Measurements from ENCODE around the gene GLP2R. TPM values are rescaled to one million over a fixed set of nuclear protein-coding genes. Genes with fewer than 3 reads are reported as not detected.

The GLP2R gene
- total RNA-seq, 4 donors from 2014 or later = 7.2 to 17.2 (median 12.2) TPM

DNA sequence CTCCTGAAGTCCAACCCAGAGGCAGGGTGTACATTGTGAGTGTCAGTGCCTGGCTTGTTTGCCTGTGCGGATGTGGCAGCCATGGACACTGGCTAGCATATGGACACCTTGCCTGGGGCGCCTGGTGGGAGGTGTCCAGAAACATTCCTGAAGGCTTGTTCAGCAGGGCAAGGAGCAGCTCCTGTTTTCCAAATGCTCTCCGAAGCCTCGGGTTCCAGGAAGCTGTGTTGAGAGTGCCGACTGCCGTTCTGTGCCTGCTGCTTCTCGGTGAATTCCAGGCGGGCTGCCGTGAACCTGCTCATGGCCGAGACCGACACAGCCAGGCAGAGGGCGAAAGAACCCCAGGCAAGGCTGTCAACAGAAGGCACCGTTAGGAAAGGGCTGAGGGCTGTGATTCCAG lies 23.4 kb upstream of the GLP2R start:
- TF ChIP-seq POLR2AphosphoS5 (IDR thresholded peaks at IDR 0.05) = no peak
- no peak for TF ChIP-seq POLR2A (IDR thresholded peaks at IDR 0.05)
- TF ChIP-seq, protein P1, sequence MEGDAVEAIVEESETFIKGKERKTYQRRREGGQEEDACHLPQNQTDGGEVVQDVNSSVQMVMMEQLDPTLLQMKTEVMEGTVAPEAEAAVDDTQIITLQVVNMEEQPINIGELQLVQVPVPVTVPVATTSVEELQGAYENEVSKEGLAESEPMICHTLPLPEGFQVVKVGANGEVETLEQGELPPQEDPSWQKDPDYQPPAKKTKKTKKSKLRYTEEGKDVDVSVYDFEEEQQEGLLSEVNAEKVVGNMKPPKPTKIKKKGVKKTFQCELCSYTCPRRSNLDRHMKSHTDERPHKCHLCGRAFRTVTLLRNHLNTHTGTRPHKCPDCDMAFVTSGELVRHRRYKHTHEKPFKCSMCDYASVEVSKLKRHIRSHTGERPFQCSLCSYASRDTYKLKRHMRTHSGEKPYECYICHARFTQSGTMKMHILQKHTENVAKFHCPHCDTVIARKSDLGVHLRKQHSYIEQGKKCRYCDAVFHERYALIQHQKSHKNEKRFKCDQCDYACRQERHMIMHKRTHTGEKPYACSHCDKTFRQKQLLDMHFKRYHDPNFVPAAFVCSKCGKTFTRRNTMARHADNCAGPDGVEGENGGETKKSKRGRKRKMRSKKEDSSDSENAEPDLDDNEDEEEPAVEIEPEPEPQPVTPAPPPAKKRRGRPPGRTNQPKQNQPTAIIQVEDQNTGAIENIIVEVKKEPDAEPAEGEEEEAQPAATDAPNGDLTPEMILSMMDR (IDR thresholded peaks at IDR 0.05) = no peak
- no peak for TF ChIP-seq EP300 (IDR thresholded peaks at IDR 0.05; ENCODE audit: low read depth)
- no peak for DNase-seq
- 50 to 82% methylated on average over 2 to 13 of the region's 13 CpGs for WGBS, 2 donors (ENCODE audit: low coverage in 1 of 2)
- no peaks in the 10 kb centered on the region for H3K36me3 ChIP-seq
- H3K27ac ChIP-seq = no peak overlapping the region
- no peaks in the 10 kb centered on the region for H3K27me3 ChIP-seq
- no peaks in the 10 kb centered on the region for H3K9me3 ChIP-seq
- in situ Hi-C loops (cut with MboI; ENCODE audit: low pct_ligation_motif_present in 1 of 4, low pct_unique_long_range_greater_than_20kb in 1 of 4, low sequenced_read_pairs in 3 of 4) = no loop called here
- intact Hi-C loops (cut with DNase I; ENCODE audit: low total_unique reads) = no loop called here
- H3K4me3 ChIP-seq = no peak overlapping the region
- H3K4me1 ChIP-seq = no peaks in the 10 kb centered on the region

DNA sequence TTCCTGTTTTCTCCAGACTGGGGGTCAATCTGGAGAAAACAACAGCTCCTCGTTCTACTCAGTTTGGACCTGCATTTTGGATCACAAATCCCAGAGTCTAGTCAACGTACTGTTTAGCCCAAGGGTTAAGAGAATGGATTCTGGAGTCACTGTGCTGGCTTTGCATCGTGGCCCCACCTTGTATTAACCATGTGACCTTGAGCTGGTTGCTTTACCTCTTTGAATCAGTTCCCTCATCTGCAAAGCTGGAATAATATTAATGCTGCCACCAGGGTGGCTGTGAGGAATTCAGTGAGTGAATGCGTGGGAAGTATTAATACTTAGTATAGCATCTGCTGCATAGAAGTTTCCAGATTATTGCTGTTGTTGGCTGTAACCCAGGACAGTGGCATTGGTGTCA lies 23.0 kb upstream of the GLP2R start:
- H3K9me3 ChIP-seq = no peaks in the 10 kb centered on the region
- no peak for TF ChIP-seq POLR2A (IDR thresholded peaks at IDR 0.05)
- no peak for TF ChIP-seq POLR2AphosphoS5 (IDR thresholded peaks at IDR 0.05)
- TF ChIP-seq, protein P1 (IDR thresholded peaks at IDR 0.05) = no peak
- TF ChIP-seq EP300 (IDR thresholded peaks at IDR 0.05; ENCODE audit: low read depth) = no peak
- H3K4me1 ChIP-seq = no peaks in the 10 kb centered on the region
- H3K27ac ChIP-seq = no peak overlapping the region
- H3K27me3 ChIP-seq = no peaks in the 10 kb centered on the region
- no peaks in the 10 kb centered on the region for H3K36me3 ChIP-seq
- intact Hi-C loops (cut with DNase I; ENCODE audit: low total_unique reads) (no loop called here), in situ Hi-C loops (cut with MboI; ENCODE audit: low pct_ligation_motif_present in 1 of 4, low pct_unique_long_range_greater_than_20kb in 1 of 4, low sequenced_read_pairs in 3 of 4) (no loop called here)
- H3K4me3 ChIP-seq = no peak overlapping the region
- WGBS, 2 donors (ENCODE audit: low coverage in 1 of 2) = 54 to 60% methylated on average over 2 to 4 of the region's 4 CpGs
- no peak for DNase-seq

GRCh38 chr17:9805769-9806168 lies 20.0 kb upstream of the GLP2R start:
- intact Hi-C loops (cut with DNase I; ENCODE audit: low total_unique reads) (no loop called here), in situ Hi-C loops (cut with MboI; ENCODE audit: low pct_ligation_motif_present in 1 of 4, low pct_unique_long_range_greater_than_20kb in 1 of 4, low sequenced_read_pairs in 3 of 4) (no loop called here)
- no peak for DNase-seq
- H3K4me1 ChIP-seq = no peaks in the 10 kb centered on the region
- H3K27me3 ChIP-seq = no peaks in the 10 kb centered on the region
- no peak for TF ChIP-seq EP300 (IDR thresholded peaks at IDR 0.05; ENCODE audit: low read depth)
- no peak for TF ChIP-seq POLR2A (IDR thresholded peaks at IDR 0.05)
- TF ChIP-seq, protein P1 (IDR thresholded peaks at IDR 0.05) = no peak
- TF ChIP-seq POLR2AphosphoS5 (IDR thresholded peaks at IDR 0.05) = no peak
- H3K27ac ChIP-seq = no peak overlapping the region
- H3K9me3 ChIP-seq = no peaks in the 10 kb centered on the region
- no peak overlapping the region for H3K4me3 ChIP-seq
- WGBS, 2 donors (ENCODE audit: low coverage in 1 of 2) = 50 to 70% methylated on average over 2 to 4 of the region's 4 CpGs
- no peaks in the 10 kb centered on the region for H3K36me3 ChIP-seq

- in situ Hi-C loops (cut with MboI; ENCODE audit: low pct_ligation_motif_present in 1 of 4, low pct_unique_long_range_greater_than_20kb in 1 of 4, low sequenced_read_pairs in 3 of 4) = no loop called here
- no peaks in the 10 kb centered on the region for H3K36me3 ChIP-seq
- H3K4me3 ChIP-seq = no peak overlapping the region
- TF ChIP-seq POLR2AphosphoS5 (IDR thresholded peaks at IDR 0.05) = no peak
- intact Hi-C loops (cut with DNase I; ENCODE audit: low total_unique reads) = no loop called here
- DNase-seq = no peak
- H3K4me1 ChIP-seq = no peaks in the 10 kb centered on the region
- no peak overlapping the region for H3K27ac ChIP-seq
- H3K9me3 ChIP-seq = no peaks in the 10 kb centered on the region
- WGBS, 2 donors (ENCODE audit: low coverage in 1 of 2) = 73 to 75% methylated on average over 5 to 6 of the region's 6 CpGs
- H3K27me3 ChIP-seq = no peaks in the 10 kb centered on the region
Measured at GRCh38 chr17:9806699-9807098, 19.0 kb upstream of the GLP2R start.

- WGBS, 2 donors (ENCODE audit: low coverage in 1 of 2) = 88 to 91% methylated on average over 7 to 8 of the region's 8 CpGs
- Histone ChIP-seq H3K4me1 (no peaks in the 10 kb centered on the region), H3K27me3 (no peaks in the 10 kb centered on the region), H3K36me3 (no peaks in the 10 kb centered on the region), H3K9me3 (no peaks in the 10 kb centered on the region), H3K4me3 (no peak overlapping the region), H3K27ac (no peak overlapping the region)
- TF ChIP-seq POLR2A (IDR thresholded peaks at IDR 0.05) (no peak), POLR2AphosphoS5 (IDR thresholded peaks at IDR 0.05) (no peak), EP300 (IDR thresholded peaks at IDR 0.05; ENCODE audit: low read depth) (no peak)
- TF ChIP-seq, protein P1 (IDR thresholded peaks at IDR 0.05) = no peak
- intact Hi-C loops (cut with DNase I; ENCODE audit: low total_unique reads) (no loop called here), in situ Hi-C loops (cut with MboI; ENCODE audit: low pct_ligation_motif_present in 1 of 4, low pct_unique_long_range_greater_than_20kb in 1 of 4, low sequenced_read_pairs in 3 of 4) (no loop called here)
- no peak for DNase-seq
Measured at GRCh38 chr17:9809409-9809808, 16.3 kb upstream of the GLP2R start.
